GM21786 (cell line): Measurements from ENCODE around the gene UVRAG.
A peak's percentile ranks its signal among the peaks of the same experiment; 100 is the strongest.

Experiments used
- ATAC-seq: cut with Tn5 transposase; IDR thresholded peaks from one replicate; pipeline ENCODE4 v1.9.1; 2021; ENCODE audit not compliant: unreplicated experiment

The UVRAG gene

GRCh38 chr11:75814677-75815344 is at the start of gene UVRAG:
Gene UVRAG, plus strand, starts transcription at chr11:75815210. Its CDS starts 198 bp downstream, at chr11:75815408.
- peak; percentile 81 for ATAC-seq

- ATAC-seq: no peak
These were observed 48.4 kb upstream of the UVRAG start for GRCh38 chr11:75766443-75767227.

GRCh38 chr11:75767228-75767572 is 47.8 kb upstream of the UVRAG start:
- no peak for ATAC-seq

- ATAC-seq: no peak
These were observed 47.3 kb upstream of the UVRAG start for GRCh38 chr11:75767793-75768111.

- peak; percentile 61 for ATAC-seq
These were observed 46.7 kb upstream of the UVRAG start, which contains the start of gene DGAT2 for GRCh38 chr11:75768112-75768908. Gene DGAT2, plus strand, starts transcription at chr11:75768778. Its CDS starts 214 bp downstream, at chr11:75768992.

- no peak for ATAC-seq
These were observed 45.9 kb upstream of the UVRAG start for GRCh38 chr11:75768909-75769771.

GRCh38 chr11:75770102-75770501 is 44.9 kb upstream of the UVRAG start:
- no peak for ATAC-seq

- ATAC-seq: no peak
These were observed 43.2 kb upstream of the UVRAG start for GRCh38 chr11:75771646-75772410.

- peak; percentile 86 for ATAC-seq
These were observed 41.2 kb upstream of the UVRAG start for GRCh38 chr11:75773595-75774353.

- no peak for ATAC-seq
These were observed 40.0 kb upstream of the UVRAG start for GRCh38 chr11:75775056-75775455.

- ATAC-seq: no peak
These were observed 38.5 kb upstream of the UVRAG start for GRCh38 chr11:75776546-75776945.

GRCh38 chr11:75777461-75778110 is 37.4 kb upstream of the UVRAG start:
- no peak for ATAC-seq

GRCh38 chr11:75778962-75779361 is 36.0 kb upstream of the UVRAG start:
- no peak for ATAC-seq

GRCh38 chr11:75779960-75780359 is 35.0 kb upstream of the UVRAG start:
- ATAC-seq: no peak

GRCh38 chr11:75780888-75781287 is 34.1 kb upstream of the UVRAG start:
- no peak for ATAC-seq

- no peak for ATAC-seq
These were observed 33.7 kb upstream of the UVRAG start for GRCh38 chr11:75781296-75781695.

GRCh38 chr11:75781831-75782230 is 33.2 kb upstream of the UVRAG start:
- no peak for ATAC-seq

GRCh38 chr11:75782540-75783263 is 32.3 kb upstream of the UVRAG start:
- no peak for ATAC-seq
